Common myeloid progenitor, CD34-positive (primary cell): ENCODE measurements around the gene BAIAP2L2.

Source experiments
- CTCF ChIA-PET: fragments of 350-600 bp; sonication (Branson Sonifier 250); formaldehyde crosslinking; loops from one replicate; lab custom pipeline; 2021; ENCODE audit warnings: antibody characterized with exemption; lab: Charles Lee
- POLR2A ChIA-PET: fragments of 350-600 bp; sonication (Branson Sonifier 250); formaldehyde crosslinking; loops from one replicate; lab custom pipeline; 2021; ENCODE audit warnings: antibody characterized with exemption; lab: Charles Lee
- DNase-seq, 3 donors: peaks; one replicate each; pipeline versions ENCODE4 v3.0.0 to v3.0.0-alpha.2; 2013
- H3K27ac ChIP-seq, 2 experiments: 1 replicate in 1 of 2; 2 replicates in 1 of 2; pipeline ENCODE4 v1.7.0; 2013; ENCODE audit warnings: inconsistent platforms in 2 of 2, low read length in 2 of 2, mild to moderate bottlenecking in 2 of 2, low read depth in 1 of 2, moderate library complexity in 1 of 2; ENCODE audit not compliant: severe bottlenecking in 2 of 2, insufficient read depth in 1 of 2, poor library complexity in 1 of 2
- H3K27me3 ChIP-seq, 5 experiments: replicated peaks in 2 of 5; 1 replicate in 3 of 5; 2 replicates in 2 of 5; pipeline versions ENCODE4 v1.6.1 to v1.7.0; 2013; ENCODE audit warnings: low read length in 4 of 5, mild to moderate bottlenecking in 2 of 5, moderate library complexity in 2 of 5, inconsistent platforms in 1 of 5; ENCODE audit not compliant: insufficient read depth in 5 of 5, control insufficient read depth in 4 of 5
- H3K36me3 ChIP-seq, 4 experiments: 1 replicate in 2 of 4; 2 replicates in 2 of 4; pipeline versions ENCODE4 v1.6.1 to v1.7.0; 2013; ENCODE audit warnings: low read length in 3 of 4, control low read depth in 1 of 4, mild to moderate bottlenecking in 1 of 4; ENCODE audit not compliant: control insufficient read depth in 4 of 4, insufficient read depth in 4 of 4
- H3K4me1 ChIP-seq, 4 experiments: 1 replicate in 3 of 4; 2 replicates in 1 of 4; pipeline versions ENCODE4 v1.6.1 to v1.7.1; 2013; ENCODE audit warnings: low read length in 3 of 4, mild to moderate bottlenecking in 3 of 4, control low read depth in 1 of 4, inconsistent platforms in 1 of 4, moderate library complexity in 1 of 4; ENCODE audit not compliant: control insufficient read depth in 4 of 4, insufficient read depth in 4 of 4; ENCODE audit errors: control extremely low read depth in 1 of 4
- H3K4me3 ChIP-seq, 7 experiments: 1 replicate in 4 of 7; 2 replicates in 3 of 7; pipeline versions ENCODE4 v1.5.1 to v1.7.0; 2013; ENCODE audit warnings: mild to moderate bottlenecking in 7 of 7, low read length in 6 of 7, moderate library complexity in 6 of 7, inconsistent platforms in 2 of 7, low read depth in 2 of 7, control low read depth in 1 of 7; ENCODE audit not compliant: insufficient read depth in 4 of 7, control insufficient read depth in 1 of 7; ENCODE audit errors: extremely low read depth in 1 of 7
- H3K9me3 ChIP-seq, 5 experiments: 1 replicate in 4 of 5; 2 replicates in 1 of 5; pipeline versions ENCODE4 v1.6.1 to v1.7.1; 2013; ENCODE audit warnings: low read length in 4 of 5, mild to moderate bottlenecking in 2 of 5, inconsistent platforms in 1 of 5, low read depth in 1 of 5, moderate library complexity in 1 of 5; ENCODE audit not compliant: control insufficient read depth in 4 of 5, insufficient read depth in 2 of 5; ENCODE audit errors: control extremely low read depth in 1 of 5
- WGBS: methylation state at CpG from one replicate; pipeline ENCODE4 v1.1.5; 2013; ENCODE audit not compliant: insufficient coverage; 5-methylcytosine and 5-hydroxymethylcytosine counted together

BAIAP2L2 gene

DNA sequence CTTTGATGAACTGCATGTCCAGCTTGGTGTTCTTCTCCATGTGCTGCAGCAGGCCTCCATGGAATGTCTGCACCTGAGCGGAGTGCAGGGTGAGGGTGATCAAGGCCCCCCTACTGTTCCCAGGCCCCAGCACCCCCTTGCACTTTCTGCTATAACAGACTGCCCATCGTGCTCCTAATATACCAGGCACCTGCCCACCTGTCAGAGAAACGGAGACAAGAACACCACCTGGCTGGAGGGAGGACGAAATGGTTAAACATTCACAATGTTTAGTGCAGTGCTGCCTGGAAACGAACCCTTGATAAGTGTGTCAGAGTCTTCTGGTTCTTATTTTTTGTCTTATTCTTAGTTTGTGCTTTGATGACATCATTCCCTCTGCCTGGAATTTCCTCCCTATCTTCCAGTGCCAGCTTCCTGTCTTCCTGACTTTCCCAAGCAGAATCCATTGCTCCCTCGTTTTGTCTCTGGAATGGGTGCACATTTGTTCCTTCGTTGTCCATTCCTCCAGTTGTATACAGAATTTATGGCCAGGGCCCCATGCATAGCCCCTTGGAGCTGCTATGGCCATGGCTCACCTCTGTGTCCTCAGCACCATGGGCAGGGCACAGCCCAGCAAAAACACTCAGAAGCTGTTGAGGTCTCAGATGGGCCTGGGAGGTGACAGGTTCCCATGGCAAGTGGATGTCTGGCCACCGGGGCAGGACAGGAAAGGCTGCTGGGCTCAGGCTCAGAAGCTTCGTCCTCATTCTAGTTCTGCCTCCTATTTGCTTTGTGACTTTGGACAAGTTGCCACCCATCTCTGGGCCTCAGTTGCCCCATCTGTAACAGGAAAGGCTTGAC is 11.9 kb downstream of the BAIAP2L2 start:
- 95% methylated on average over 9 of the region's 9 CpGs for WGBS
- no peak overlapping the region for H3K27ac ChIP-seq
- H3K27me3 ChIP-seq: no peaks in the 10 kb centered on the region
- no peaks in the 10 kb centered on the region for H3K4me1 ChIP-seq
- no peaks in the 10 kb centered on the region for H3K36me3 ChIP-seq
- ChIA-PET CTCF (interaction anchor here (0.9 to 2.0 kb wide), 5 partner anchors 29 to 47 kb away, joined by 3 to 8 read pairs (median 3); no protein-coding TSS in a partner anchor), POLR2A (no interaction called here)
- H3K4me3 ChIP-seq: no peak overlapping the region
- DNase-seq: no peak
- H3K9me3 ChIP-seq: no peaks in the 10 kb centered on the region

DNA sequence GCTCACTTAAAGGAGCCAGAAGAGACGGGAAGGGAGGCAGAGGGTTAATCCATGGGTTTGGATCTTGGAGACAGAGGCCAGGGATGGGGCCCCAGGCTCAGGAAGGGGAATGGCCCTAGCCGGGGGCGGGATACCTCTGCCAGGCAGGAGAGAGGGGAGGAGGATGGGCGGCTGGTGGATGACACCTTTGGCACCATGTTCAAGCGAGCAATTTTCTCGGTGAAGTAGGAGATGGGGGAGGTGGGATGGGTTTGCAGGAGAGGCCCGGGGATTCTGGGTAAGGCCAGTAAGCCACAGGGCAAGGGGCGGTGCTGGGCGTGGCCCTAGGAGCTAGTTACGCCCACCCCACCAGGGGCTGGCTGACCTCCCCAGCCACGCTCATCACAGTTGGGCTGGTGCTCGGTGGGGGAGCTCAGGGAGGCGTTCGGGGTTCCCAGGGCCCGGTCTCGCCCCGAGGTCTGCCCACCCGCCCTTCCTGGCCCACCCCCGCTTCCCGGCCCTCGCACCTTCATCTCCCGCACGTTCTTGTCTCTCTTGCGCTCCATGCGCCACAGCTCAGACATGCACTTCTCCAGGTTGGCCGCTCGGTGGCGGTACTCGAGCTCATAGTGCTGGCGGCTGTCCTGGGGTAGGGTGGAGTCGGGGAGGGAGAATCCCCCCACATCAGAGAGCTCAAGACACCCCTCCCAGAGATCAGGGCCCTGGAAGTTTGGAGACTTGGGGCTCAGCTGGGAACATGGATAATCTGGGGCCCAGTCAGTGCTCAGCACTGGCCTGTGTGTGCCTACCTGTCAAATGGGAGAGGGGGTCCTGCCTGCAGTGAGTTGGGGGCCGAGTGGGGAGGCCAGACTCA is 12.7 kb downstream of the BAIAP2L2 start:
- no peaks in the 10 kb centered on the region for H3K27me3 ChIP-seq
- DNase-seq: no peak
- 95% methylated on average over 23 of the region's 32 CpGs for WGBS
- no peaks in the 10 kb centered on the region for H3K9me3 ChIP-seq
- H3K36me3 ChIP-seq: no peaks in the 10 kb centered on the region
- H3K4me3 ChIP-seq: no peak overlapping the region
- ChIA-PET CTCF (interaction anchor here (0.8 to 1.6 kb wide), 4 partner anchors 28 to 131 kb away, joined by 3 to 5 read pairs (median 3); no protein-coding TSS in a partner anchor), POLR2A (interaction anchor here (0.7 kb wide), 1 partner anchor 15 kb away, joined by 3 read pairs; no protein-coding TSS in a partner anchor)
- no peak overlapping the region for H3K27ac ChIP-seq
- H3K4me1 ChIP-seq: no peaks in the 10 kb centered on the region

DNA sequence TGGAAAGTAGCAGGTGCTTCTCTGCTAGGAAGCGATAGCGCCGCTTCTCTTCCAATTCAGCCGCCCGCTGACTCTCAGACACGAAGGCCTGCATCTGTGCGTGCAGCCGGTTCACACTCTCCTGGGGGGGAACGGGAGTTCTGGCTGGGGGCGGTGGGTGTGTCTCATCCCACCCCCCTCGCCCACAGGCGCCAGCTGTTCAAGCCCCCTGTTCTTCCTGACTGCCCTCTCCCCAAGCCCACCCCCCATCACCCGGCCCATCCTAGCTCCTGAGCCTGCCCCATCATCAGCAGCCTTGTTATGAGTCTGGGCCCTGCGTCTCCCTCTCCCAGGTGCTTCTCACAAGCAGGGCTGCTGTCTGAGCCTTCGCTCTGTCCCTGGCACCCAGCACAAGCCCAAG is 13.4 kb downstream of the BAIAP2L2 start:
- no peaks in the 10 kb centered on the region for H3K9me3 ChIP-seq
- no peak overlapping the region for H3K27ac ChIP-seq
- ChIA-PET POLR2A (interaction anchor here (0.7 kb wide), 1 partner anchor 14 kb away, joined by 3 read pairs; no protein-coding TSS in a partner anchor), CTCF (interaction anchor here (1.3 kb wide), 1 partner anchor 38 kb away, joined by 3 read pairs; no protein-coding TSS in a partner anchor)
- 99% methylated on average over 9 of the region's 15 CpGs for WGBS
- H3K4me1 ChIP-seq: no peaks in the 10 kb centered on the region
- H3K27me3 ChIP-seq: no peaks in the 10 kb centered on the region
- H3K4me3 ChIP-seq: no peak overlapping the region
- no peaks in the 10 kb centered on the region for H3K36me3 ChIP-seq
- DNase-seq: no peak

DNA sequence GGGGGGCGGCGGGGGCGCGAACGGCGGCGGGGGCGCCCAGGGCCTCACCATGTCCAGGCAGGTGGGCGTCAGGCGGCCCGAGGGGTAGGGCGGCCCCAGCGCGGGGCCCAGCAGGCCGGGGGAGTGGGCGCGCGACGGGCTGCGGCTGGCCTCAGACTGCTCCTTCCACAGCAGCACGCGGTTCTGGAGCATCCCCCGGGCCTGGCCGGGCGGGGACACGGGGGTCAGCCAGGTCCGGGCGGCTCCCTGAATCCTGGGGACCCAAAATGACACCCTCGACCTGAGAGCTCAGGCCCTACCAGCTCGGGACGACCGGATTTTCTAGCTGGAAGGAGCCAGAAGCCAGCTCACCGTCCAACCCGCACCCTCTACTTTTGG is 21.0 kb downstream of the BAIAP2L2 start:
- no peak overlapping the region for H3K27ac ChIP-seq

DNA sequence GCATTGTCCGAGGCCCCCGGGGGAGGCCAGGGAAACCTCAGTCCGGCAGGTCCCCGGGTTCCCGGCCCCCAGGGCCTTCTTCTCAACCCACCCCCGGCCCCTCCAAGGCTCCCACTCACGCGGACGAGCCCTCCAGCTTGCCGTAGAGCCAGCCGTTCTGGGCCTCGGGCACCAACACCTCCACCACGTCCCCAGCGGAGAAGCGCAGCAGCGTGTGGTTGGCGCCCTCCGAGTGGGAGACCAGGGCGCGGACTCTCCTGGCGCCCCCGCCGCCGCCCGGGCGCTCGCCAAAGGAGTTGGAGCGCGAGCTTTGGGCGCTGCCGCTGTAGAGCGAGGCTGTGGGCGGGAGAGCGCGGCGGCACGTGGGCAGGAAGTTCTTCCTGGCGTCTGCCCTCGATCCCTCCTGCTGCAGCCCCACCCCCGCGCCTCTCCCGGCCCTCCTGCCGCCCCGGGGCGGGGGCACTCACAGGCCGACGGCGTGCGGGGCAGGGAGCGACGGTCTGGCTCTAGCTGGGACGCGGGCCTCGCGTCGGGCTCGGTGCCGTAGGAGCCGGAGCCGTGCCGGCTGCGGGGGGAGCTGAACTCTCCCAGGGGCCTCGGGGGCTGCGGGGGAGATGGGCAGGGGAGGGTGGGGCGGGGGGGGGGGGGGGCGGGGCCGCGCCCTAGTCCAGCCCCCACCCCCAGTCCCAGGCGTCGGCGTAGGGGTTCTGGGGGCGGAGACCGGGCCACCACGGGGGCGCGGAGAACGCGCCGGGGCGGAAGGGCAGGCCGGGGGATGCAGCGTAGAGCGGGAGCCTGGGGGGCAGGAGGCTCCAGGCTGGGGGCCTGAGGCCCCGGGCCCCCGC is 21.6 kb downstream of the BAIAP2L2 start:
- H3K27ac ChIP-seq: no peak overlapping the region
- WGBS: 44% methylated on average over 41 of the region's 85 CpGs
- peaks cover 0 to 20% (median 3%) of the 10 kb centered on the region in 5 experiments for H3K27me3 ChIP-seq
- H3K4me1 ChIP-seq: peaks cover 0 to 4% (median 2%) of the 10 kb centered on the region in 4 experiments
- ChIA-PET CTCF (interaction anchor here (1.8 kb wide), 1 partner anchor 15 kb away, joined by 6 read pairs; no protein-coding TSS in a partner anchor), POLR2A (no interaction called here)
- DNase-seq: peak in 2 of 3 donors; percentile 24 to 28
- peaks cover 0 to 2% (median 0%) of the 10 kb centered on the region in 4 experiments for H3K36me3 ChIP-seq
- H3K9me3 ChIP-seq: no peaks in the 10 kb centered on the region
- no peak overlapping the region for H3K4me3 ChIP-seq

More for the DNA sequence above, 21.0 kb downstream of the BAIAP2L2 start:
- peaks cover 0 to 16% (median 3%) of the 10 kb centered on the region in 5 experiments for H3K27me3 ChIP-seq
- ChIA-PET POLR2A (no interaction called here), CTCF (interaction anchor here (1.5 to 1.8 kb wide), 2 partner anchors 14 to 141 kb away, joined by 5 to 6 read pairs; no protein-coding TSS in a partner anchor)
- no peak overlapping the region for H3K4me3 ChIP-seq
- H3K9me3 ChIP-seq: no peaks in the 10 kb centered on the region
- no peak for DNase-seq
- WGBS: 49% methylated on average over 26 of the region's 34 CpGs
- peaks cover 0 to 4% (median 2%) of the 10 kb centered on the region in 4 experiments for H3K4me1 ChIP-seq
- H3K36me3 ChIP-seq: peaks cover 0 to 2% (median 0%) of the 10 kb centered on the region in 4 experiments

DNA sequence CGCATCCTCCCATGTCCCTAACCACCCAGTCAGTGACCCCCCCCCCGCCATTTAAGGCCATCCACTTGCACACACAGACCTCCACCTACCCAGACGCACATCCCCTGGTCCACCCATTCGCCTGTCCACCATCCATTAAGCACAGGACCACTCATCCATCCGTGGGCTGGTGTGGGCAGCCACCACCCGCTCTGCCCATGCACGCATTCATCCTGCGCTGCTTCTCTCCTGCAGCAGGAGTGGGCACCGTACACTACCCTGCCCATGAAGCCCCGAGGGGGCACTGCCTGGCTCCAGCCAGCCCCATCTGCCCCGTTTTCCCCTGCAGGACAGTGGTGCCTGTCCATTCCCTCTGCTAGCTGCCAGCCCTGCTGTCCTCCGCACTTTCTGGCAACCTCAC is 22.6 kb downstream of the BAIAP2L2 start:
- POLR2A ChIA-PET: no interaction called here
- Histone ChIP-seq H3K9me3 (no peaks in the 10 kb centered on the region), H3K27ac (no peak overlapping the region), H3K36me3 (peaks cover 0 to 2% (median 0%) of the 10 kb centered on the region in 4 experiments), H3K4me1 (peaks cover 0 to 6% (median 3%) of the 10 kb centered on the region in 4 experiments), H3K27me3 (peaks cover 0 to 30% (median 11%) of the 10 kb centered on the region in 5 experiments), H3K4me3 (no peak overlapping the region)
- WGBS: 99% methylated on average over 7 of the region's 12 CpGs
- CTCF ChIA-PET: no interaction called here
- DNase-seq: no peak
